ENCODE measurements around the gene MAGEF1. TPM values are rescaled to one million over a fixed set of nuclear protein-coding genes. Genes with fewer than 3 reads are reported as not detected.

Gene MAGEF1
- total RNA-seq, 2 experiments from 2014 or later, result 5.3 to 5.8 TPM

DNA sequence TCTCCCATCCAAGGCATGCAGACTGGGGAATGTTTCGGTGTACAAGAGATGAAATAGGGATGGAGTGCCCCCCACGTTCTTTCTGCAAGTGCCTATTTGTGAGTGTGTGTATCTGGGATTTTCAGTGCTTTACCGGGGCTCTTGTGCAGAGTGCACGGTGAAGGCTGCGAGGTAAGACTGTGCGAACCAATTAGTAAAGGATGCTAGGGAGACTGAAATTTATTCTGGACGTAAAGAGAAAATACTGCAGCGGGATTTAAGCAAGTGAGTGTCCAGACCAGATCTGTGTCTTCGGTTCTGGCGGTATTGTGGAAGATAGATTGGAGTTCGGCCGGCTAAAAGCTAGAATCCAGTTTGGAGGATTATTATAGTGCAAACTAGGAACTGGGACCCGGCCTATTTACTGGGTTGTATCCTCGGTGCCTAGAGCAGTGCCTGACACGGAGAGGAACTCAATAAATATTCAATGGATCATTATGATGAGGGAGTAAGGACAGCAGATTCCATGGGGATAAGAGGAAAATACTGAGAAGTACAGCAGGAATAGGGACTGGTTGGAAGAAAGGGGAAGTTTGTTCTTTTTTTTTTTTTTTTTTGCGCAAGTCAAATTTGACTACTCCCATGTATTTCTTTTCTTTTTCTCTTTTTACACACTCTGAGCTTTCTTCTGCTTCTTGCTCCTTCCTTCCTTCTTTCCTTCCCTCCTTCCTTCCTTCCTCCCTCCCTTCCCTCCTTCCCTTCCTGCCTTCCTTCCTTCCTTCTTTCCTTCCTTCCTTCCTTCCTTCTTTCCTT lies 580 bp upstream of the MAGEF1 start:
- ChIA-PET POLR2A (interaction anchor here (0.6 to 1.0 kb wide), 2 partner anchors 14 to 185 kb away, joined by 3 read pairs; no protein-coding TSS in a partner anchor), CTCF (interaction anchor here (1.5 to 1.7 kb wide), 2 partner anchors 12 to 14 kb away, joined by 3 to 8 read pairs; no protein-coding TSS in a partner anchor)
- Mint-ChIP-seq H3K4me3 (peak overlapping the region; percentile 80), H3K27ac (peak overlapping the region; percentile 28), H3K36me3 (ENCODE audit: low read depth) (peaks cover 14% of the 10 kb centered on the region), H3K9me3 (peaks cover 5% of the 10 kb centered on the region), H3K27me3 (peaks cover 9% of the 10 kb centered on the region), H3K4me1 (peaks cover 27% of the 10 kb centered on the region)
- DNase-seq, result no peak

DNA sequence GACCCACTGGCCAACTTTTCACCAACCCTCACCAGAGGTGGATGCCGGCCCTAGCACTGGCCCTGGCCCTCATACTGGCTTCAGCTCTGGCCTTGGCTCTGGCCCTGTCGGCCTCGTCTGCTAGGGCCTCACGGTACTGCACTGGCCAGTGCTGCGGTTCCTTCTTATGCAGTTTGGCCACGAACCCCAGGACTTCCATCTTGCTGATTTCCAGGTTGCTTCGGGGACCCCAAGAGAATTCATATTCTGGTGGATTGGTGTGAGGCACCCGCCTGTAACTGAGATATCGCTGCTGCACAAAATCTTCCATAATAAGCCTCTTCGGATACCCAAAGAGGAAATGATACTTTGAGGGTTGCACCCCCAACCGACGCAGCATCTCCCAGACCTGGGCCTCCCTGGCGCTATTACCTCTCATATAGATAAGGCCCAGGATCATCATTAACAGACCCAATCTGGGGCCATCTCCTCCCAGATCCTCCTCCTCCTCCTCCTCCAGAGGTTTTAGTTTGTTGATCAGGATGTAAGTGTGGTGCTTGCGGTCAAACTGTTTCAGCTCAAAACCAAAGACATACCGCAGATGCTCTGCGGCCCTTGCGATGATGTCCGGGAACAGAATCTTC lies 883 bp downstream of the MAGEF1 start:
- Mint-ChIP-seq H3K27ac (peak overlapping the region; percentile 70), H3K27me3 (peaks cover 9% of the 10 kb centered on the region), H3K4me1 (peaks cover 27% of the 10 kb centered on the region), H3K4me3 (peak overlapping the region; percentile 80), H3K9me3 (peaks cover 14% of the 10 kb centered on the region), H3K36me3 (ENCODE audit: low read depth) (peaks cover 17% of the 10 kb centered on the region)
- DNase-seq, result no peak
- POLR2A ChIA-PET, result interaction anchor here (0.8 to 1.4 kb wide), 2 partner anchors 102 to 144 kb away, joined by 3 read pairs; no protein-coding TSS in a partner anchor
- CTCF ChIA-PET, result no interaction called here

DNA sequence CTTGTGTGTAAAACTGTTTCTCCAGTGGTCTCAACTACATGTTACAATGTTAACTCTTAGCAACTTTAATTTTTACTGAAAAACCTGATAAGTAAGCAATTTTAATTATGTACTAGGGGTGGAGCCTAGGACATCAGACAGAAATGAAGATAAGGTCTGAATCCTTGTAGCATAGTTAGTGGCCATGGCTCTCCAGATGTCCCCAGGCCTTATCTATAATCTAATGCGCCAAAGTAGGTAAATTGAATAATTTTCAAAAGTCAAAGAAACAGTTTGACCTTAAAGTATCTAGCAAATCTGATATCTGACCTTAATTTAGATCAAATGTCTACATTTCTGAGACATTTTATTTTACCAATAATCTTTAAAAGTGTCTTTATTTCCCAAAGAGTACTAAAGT lies 8.2 kb downstream of the MAGEF1 start:
- H3K36me3 Mint-ChIP-seq (ENCODE audit: low read depth), result peaks cover 5% of the 10 kb centered on the region
- POLR2A ChIA-PET, result no interaction called here
- H3K27ac Mint-ChIP-seq, result no peak overlapping the region
- CTCF ChIA-PET, result interaction anchor here (2.2 kb wide), 1 partner anchor 143 kb away, joined by 6 read pairs; no protein-coding TSS in a partner anchor
- no peak overlapping the region for H3K4me3 Mint-ChIP-seq
- peaks cover 14% of the 10 kb centered on the region for H3K9me3 Mint-ChIP-seq
- no peaks in the 10 kb centered on the region for H3K4me1 Mint-ChIP-seq
- DNase-seq, result no peak
- H3K27me3 Mint-ChIP-seq, result no peaks in the 10 kb centered on the region

DNA sequence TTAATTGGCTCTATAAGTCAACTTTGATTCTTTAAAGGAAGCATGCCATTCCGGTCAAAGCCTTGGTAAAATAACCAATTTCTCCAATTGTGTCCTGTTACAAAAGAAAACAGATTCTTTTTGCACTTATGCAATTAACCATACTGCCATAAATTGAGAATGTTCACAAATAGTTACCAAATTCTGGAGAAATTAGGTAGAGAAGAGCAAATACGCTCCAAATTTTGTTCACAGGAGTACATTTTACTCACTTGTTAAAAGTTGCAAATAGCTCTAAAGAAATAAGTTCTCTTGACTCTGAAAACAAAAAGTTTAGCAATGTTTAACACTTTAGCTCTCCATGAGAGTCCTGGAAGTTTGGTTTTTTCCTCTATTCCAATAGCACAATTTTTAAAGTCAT lies 11.1 kb downstream of the MAGEF1 start:
- Mint-ChIP-seq H3K27me3 (no peaks in the 10 kb centered on the region), H3K4me1 (no peaks in the 10 kb centered on the region), H3K9me3 (no peaks in the 10 kb centered on the region), H3K4me3 (no peak overlapping the region), H3K27ac (no peak overlapping the region), H3K36me3 (ENCODE audit: low read depth) (no peaks in the 10 kb centered on the region)
- ChIA-PET CTCF (no interaction called here), POLR2A (no interaction called here)
- no peak for DNase-seq

DNA sequence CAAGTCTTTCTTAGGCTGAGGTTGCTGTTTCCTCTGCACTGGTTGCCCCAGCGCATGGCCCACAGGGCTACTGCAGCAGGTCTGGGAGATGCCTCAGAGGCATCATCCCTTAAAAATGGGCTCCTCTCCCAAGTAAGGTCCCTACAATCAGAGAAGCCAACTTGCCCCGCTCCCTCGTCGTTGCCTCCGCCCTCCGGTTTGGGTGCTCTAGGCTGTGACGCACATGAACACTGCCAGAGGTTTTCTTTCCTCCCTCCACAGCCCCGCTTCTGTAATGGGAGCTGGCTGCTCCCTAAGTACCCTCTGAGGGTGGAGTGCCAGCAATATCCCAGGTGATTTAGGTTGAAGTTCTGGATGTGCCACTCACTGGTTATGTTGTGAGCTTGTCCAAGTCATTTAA lies 14.0 kb downstream of the MAGEF1 start:
- Mint-ChIP-seq H3K27ac (no peak overlapping the region), H3K9me3 (no peaks in the 10 kb centered on the region), H3K4me3 (no peak overlapping the region), H3K4me1 (no peaks in the 10 kb centered on the region), H3K36me3 (ENCODE audit: low read depth) (no peaks in the 10 kb centered on the region), H3K27me3 (peaks cover 6% of the 10 kb centered on the region)
- POLR2A ChIA-PET, result no interaction called here
- CTCF ChIA-PET, result no interaction called here
- no peak for DNase-seq

DNA sequence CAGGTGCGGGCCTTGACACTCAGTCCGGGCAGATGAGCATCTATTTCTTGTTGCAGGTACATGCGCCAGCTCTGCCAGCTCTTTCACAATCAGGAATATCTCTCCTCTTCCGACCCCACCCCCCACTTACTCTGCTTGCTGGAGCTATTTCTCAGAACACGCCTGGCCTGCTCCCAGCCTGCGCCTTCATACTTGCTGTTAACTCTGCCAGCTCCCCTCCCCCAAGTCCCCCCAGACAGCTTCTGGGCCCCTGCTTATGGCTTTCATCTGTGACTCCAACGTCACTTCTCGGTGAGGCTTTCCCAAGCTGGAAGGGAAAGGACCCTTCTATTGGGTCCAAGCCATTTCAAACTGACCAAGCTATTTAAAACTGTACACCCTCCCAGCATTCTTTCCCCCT lies 15.2 kb downstream of the MAGEF1 start:
- ChIA-PET POLR2A (no interaction called here), CTCF (no interaction called here)
- no peak for DNase-seq
- Mint-ChIP-seq H3K4me1 (no peaks in the 10 kb centered on the region), H3K27ac (no peak overlapping the region), H3K9me3 (no peaks in the 10 kb centered on the region), H3K27me3 (peaks cover 6% of the 10 kb centered on the region), H3K4me3 (no peak overlapping the region), H3K36me3 (ENCODE audit: low read depth) (no peaks in the 10 kb centered on the region)

DNA sequence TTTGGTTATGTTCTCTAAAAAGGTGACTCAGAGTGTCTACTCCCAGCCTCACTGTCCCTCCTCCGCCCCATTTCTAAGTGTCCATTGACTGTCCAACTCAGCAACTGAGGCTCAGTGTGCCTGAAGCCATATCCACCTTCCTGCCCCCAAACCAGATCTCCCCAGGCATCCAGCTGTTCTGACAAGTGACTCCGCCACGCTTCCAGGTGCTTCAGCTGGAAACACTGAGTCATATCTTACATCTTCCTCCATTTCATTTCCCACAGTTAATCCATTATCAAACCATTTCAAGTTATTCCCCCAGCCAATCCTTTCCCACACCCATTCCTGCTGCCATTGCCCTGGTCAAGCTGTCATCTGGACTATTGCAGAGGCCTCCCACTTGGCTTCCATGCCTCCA lies 17.1 kb downstream of the MAGEF1 start:
- no peaks in the 10 kb centered on the region for H3K9me3 Mint-ChIP-seq
- no peaks in the 10 kb centered on the region for H3K4me1 Mint-ChIP-seq
- H3K36me3 Mint-ChIP-seq (ENCODE audit: low read depth), result no peaks in the 10 kb centered on the region
- CTCF ChIA-PET, result no interaction called here
- no peak for DNase-seq
- H3K27me3 Mint-ChIP-seq, result peaks cover 6% of the 10 kb centered on the region
- H3K4me3 Mint-ChIP-seq, result no peak overlapping the region
- H3K27ac Mint-ChIP-seq, result no peak overlapping the region
- POLR2A ChIA-PET, result no interaction called here

DNA sequence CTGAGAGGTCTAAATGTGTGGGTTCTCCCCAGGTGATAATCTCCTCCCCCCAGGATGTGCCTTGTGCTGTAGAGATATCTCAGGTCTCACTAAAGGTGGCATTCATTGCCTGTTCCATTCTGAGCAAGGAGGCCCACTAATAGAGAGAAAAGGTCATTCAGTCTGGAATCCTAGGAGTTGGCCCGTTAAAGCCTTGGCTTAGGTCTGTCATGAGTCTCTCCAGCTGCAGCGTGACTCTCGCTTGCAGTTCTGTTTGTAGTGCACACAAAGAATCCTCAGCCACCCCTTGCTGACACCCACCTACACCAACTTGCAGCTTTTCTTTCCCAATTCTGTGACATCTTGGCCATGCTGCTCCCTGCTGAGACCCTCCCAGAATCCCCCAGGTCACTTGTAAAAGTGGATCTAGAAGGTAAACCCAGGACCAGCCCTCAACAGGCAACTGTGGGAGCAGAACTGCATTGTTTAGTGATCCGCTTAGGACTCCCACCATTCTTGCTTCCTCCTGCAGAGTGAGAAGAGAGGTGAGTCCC lies 17.7 kb downstream of the MAGEF1 start:
- no peaks in the 10 kb centered on the region for H3K36me3 Mint-ChIP-seq (ENCODE audit: low read depth)
- no peak for DNase-seq
- no peaks in the 10 kb centered on the region for H3K4me1 Mint-ChIP-seq
- H3K4me3 Mint-ChIP-seq, result no peak overlapping the region
- H3K27me3 Mint-ChIP-seq, result peaks cover 6% of the 10 kb centered on the region
- H3K27ac Mint-ChIP-seq, result no peak overlapping the region
- POLR2A ChIA-PET, result no interaction called here
- CTCF ChIA-PET, result no interaction called here
- H3K9me3 Mint-ChIP-seq, result no peaks in the 10 kb centered on the region

DNA sequence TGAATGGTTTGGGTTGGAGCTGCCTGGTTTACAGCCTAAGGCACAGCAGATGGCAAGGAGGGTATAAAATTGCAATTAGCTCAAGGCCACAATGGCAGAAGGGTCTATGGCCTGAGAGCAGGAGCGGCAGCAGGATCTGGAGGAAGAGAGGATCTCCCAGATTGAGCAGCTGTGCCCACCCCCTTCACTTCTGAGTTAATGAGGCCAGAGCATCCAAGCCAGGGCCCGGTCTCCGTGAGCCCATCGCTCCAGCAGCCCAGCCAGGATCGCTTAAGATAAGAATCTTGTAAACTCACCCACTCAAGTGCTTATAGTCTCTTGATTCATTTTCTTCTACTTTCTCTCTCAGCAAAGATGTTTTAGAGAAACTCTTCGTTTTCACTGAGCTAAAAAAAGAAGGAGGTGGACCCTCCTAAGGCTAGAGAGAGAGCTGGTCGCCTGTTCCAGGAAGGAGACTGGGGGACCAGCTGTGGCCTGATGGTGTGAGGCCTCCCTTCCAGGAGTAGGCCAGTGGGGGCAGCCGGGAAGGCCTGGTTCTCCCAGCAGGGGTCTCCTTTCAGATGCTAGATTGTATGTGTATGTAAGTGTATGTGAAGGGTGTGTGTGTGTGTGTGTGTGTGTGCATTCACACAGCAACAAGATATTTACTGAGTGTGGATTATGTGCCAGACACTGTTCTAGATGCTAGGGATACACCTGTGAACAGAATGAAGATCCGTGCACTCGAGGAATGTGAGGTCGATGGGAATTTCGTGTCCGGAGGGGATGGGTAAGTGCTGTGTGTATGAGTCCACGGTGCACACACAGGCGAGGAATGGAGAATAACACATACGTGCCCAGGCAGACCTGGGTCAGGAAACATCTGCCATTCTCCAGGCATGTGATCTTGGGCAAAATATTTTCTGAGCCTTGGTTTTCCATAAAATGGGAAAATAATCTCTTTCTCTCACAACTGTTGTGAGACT lies 18.6 kb downstream of the MAGEF1 start:
- no peak overlapping the region for H3K4me3 Mint-ChIP-seq
- no peaks in the 10 kb centered on the region for H3K4me1 Mint-ChIP-seq
- H3K27me3 Mint-ChIP-seq, result peaks cover 13% of the 10 kb centered on the region
- ChIA-PET POLR2A (no interaction called here), CTCF (interaction anchor here (0.6 kb wide), 1 partner anchor 1232 kb away, joined by 3 read pairs; no protein-coding TSS in a partner anchor)
- no peak overlapping the region for H3K27ac Mint-ChIP-seq
- H3K36me3 Mint-ChIP-seq (ENCODE audit: low read depth), result no peaks in the 10 kb centered on the region
- no peak for DNase-seq
- no peaks in the 10 kb centered on the region for H3K9me3 Mint-ChIP-seq

DNA sequence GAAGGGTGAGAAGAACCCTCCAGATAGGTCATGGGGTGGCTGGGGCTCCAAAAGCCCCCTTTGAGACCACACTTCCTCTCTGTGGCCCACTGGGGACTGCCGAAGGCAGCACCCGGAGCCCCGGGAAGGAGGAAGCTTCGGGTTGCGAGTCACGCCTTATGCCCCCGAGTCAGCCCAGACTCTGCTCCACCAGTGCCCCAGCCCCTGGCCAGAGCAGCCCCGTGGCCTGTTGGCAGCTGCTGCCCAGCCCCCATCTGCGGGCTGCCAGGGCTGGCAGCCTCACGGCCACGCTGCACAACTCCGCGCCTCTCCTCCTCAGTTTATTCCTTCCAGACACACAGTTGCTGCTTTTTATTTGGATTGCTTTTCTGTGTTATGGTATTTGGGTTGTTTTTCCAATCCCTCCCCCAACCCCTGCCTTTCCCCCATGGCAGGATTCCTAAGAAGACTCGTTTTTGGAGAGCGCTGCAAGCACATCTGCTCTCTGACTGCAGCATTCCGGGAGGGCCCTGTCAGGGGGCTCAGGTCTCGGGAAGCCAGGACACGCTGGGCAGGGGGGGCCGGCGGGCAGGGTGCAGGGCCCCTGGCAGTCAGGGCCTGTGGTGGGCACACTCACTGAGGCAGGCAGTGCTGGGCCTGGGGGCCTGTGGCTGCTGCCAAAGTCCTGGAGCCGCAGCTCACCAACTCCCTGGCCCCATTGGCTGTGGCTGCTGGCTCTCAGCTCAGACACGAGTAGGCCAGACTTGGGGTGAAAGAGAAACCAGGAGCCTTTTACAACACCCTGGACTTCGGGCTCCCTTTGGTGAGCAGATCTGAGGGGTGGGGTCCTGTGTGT lies 20.2 kb downstream of the MAGEF1 start:
- H3K9me3 Mint-ChIP-seq, result no peaks in the 10 kb centered on the region
- no peak overlapping the region for H3K4me3 Mint-ChIP-seq
- DNase-seq, result no peak
- H3K27me3 Mint-ChIP-seq, result peaks cover 13% of the 10 kb centered on the region
- no peak overlapping the region for H3K27ac Mint-ChIP-seq
- ChIA-PET CTCF (no interaction called here), POLR2A (no interaction called here)
- no peaks in the 10 kb centered on the region for H3K36me3 Mint-ChIP-seq (ENCODE audit: low read depth)
- no peaks in the 10 kb centered on the region for H3K4me1 Mint-ChIP-seq

DNA sequence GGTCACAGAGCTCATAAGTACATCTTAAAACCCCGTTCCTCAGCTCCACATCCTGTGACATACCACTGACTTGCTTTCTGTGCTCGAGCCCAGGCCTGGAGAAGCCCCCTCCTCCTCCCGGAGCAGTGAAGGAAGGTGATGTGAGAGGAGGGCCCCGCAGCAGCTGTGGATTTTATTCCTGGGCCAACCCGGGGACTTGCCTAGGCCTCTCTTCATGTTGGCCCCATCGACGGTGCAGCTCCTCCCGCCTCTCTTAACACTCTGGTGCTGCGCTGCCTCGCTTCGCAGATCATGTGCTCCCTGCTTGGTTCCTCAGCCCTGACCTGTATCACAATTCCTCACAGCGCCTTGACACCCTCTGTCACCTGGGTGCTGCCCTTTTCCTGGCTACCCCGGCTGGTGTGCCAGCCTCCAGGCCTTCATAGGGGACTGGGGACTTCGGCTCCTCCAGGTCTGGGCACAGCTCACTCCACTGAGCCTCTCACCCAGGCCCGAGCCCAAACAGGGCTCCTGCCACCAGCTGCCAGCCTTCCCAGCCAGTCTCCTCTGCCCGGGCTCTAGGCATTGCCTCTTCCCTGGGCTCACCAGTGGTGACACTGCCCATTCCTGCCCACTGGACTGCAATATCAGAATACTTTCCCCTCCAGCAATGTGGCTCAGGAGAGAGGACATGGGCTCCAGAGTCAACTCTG lies 21.5 kb downstream of the MAGEF1 start:
- Mint-ChIP-seq H3K4me3 (no peak overlapping the region), H3K36me3 (ENCODE audit: low read depth) (no peaks in the 10 kb centered on the region), H3K27ac (no peak overlapping the region), H3K9me3 (no peaks in the 10 kb centered on the region), H3K27me3 (peaks cover 13% of the 10 kb centered on the region), H3K4me1 (no peaks in the 10 kb centered on the region)
- no peak for DNase-seq
- ChIA-PET CTCF (interaction anchor here (1.5 kb wide), 1 partner anchor 129 kb away, joined by 5 read pairs; the partner anchor contains the start of gene EPHB3), POLR2A (no interaction called here)

DNA sequence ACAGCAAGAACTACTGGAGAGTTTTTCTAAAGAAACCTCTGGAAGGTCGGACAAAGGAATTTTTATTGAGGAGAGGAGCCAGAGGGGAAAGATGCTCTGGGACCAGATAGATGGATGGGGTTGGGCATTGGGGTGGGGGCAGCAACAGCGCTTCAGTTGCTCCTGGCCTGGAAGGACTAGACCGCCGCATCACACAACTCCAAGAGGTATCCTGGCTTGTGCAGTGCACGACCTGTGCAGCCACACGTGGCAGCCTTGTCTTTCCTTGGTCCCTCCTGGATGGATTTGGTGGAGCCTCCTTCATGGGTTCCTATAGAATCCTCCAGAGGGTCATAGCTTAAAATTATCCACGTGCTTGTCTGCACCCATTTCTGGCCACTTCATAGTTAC lies 23.0 kb downstream of the MAGEF1 start:
- ChIA-PET POLR2A (no interaction called here), CTCF (no interaction called here)
- no peaks in the 10 kb centered on the region for H3K9me3 Mint-ChIP-seq
- H3K27ac Mint-ChIP-seq, result no peak overlapping the region
- H3K4me1 Mint-ChIP-seq, result no peaks in the 10 kb centered on the region
- peaks cover 10% of the 10 kb centered on the region for H3K27me3 Mint-ChIP-seq
- H3K36me3 Mint-ChIP-seq (ENCODE audit: low read depth), result no peaks in the 10 kb centered on the region
- DNase-seq, result no peak
- no peak overlapping the region for H3K4me3 Mint-ChIP-seq
